GM19239 (cell line): Measurements from ENCODE around the gene SMG9.

Experiments
- DNase-seq: peaks from one replicate; pipeline ENCODE4 v3.0.0; 2011; ENCODE audit warnings: low spot score; ENCODE audit not compliant: insufficient read length
- FAIRE-seq: peaks from 2 replicates; lab custom pipeline; 2011; peaks lifted over from hg19 to GRCh38; lab: Jason Lieb, UNC

Gene SMG9

GRCh38 chr19:43727593-43727853 is 27.2 kb downstream of the SMG9 start:
- DNase-seq (no peak), FAIRE-seq (no peak)

- FAIRE-seq (no peak), DNase-seq (no peak)
Observed at GRCh38 chr19:43726736-43727592, 27.8 kb downstream of the SMG9 start.

- DNase-seq (peak; percentile 57), FAIRE-seq (no peak)
Observed at GRCh38 chr19:43725468-43725867, 29.3 kb downstream of the SMG9 start.

GRCh38 chr19:43724896-43725295 is 29.9 kb downstream of the SMG9 start:
- no peak for FAIRE-seq
- DNase-seq: no peak

GRCh38 chr19:43723588-43723987 is 31.2 kb downstream of the SMG9 start:
- FAIRE-seq (no peak), DNase-seq (no peak)

- DNase-seq (no peak), FAIRE-seq (no peak)
Observed at GRCh38 chr19:43721469-43722048, 33.2 kb downstream of the SMG9 start.

GRCh38 chr19:43720936-43721335 is 33.8 kb downstream of the SMG9 start:
- FAIRE-seq (no peak), DNase-seq (no peak)

- no peak for DNase-seq
- FAIRE-seq: no peak
Observed at GRCh38 chr19:43719918-43720317, 34.8 kb downstream of the SMG9 start.

GRCh38 chr19:43719378-43719868 is 35.3 kb downstream of the SMG9 start:
- FAIRE-seq (no peak), DNase-seq (no peak)

GRCh38 chr19:43718627-43719377 is 36.0 kb downstream of the SMG9 start:
- DNase-seq (no peak), FAIRE-seq (no peak)

GRCh38 chr19:43715776-43716175 is 39.0 kb downstream of the SMG9 start, which contains the start of gene IRGC:
Gene IRGC, plus strand, starts transcription at chr19:43716076. Its CDS starts 2,483 bp downstream, at chr19:43718559.
- no peak for FAIRE-seq
- DNase-seq: no peak

GRCh38 chr19:43713208-43713607 is 41.6 kb downstream of the SMG9 start:
- FAIRE-seq: no peak
- no peak for DNase-seq

- FAIRE-seq (no peak), DNase-seq (no peak)
Observed at GRCh38 chr19:43711751-43712355, 42.9 kb downstream of the SMG9 start.

GRCh38 chr19:43708716-43709115 is 46.0 kb downstream of the SMG9 start:
- DNase-seq (no peak), FAIRE-seq (no peak)

GRCh38 chr19:43707158-43707712 is 47.5 kb downstream of the SMG9 start:
- DNase-seq (no peak), FAIRE-seq (no peak)

GRCh38 chr19:43705729-43706128 is 49.0 kb downstream of the SMG9 start:
- FAIRE-seq (no peak), DNase-seq (no peak)

GRCh38 chr19:43704002-43704705 is 50.6 kb downstream of the SMG9 start:
- no peak for DNase-seq
- FAIRE-seq: no peak

- no peak for DNase-seq
- peak; percentile 79 for FAIRE-seq
Observed at GRCh38 chr19:43700395-43701000, 54.3 kb downstream of the SMG9 start.
